ENCODE measurements around the gene SLC46A3.
"Not testable (repeated sequence)": the region's sequence is repeated elsewhere in the genome, so short reads cannot be mapped to it uniquely, and the experiment has no call there.

SLC46A3 gene

GRCh38 chr13:28718543-28719226 lies at the start of gene SLC46A3:
TSS of gene SLC46A3 (minus strand) at chr13:28718970. CDS start at chr13:28717998, 972 bp downstream.
- DNase-seq, result peak; percentile 83 to 94

GRCh38 chr13:28763887-28764286 lies 45.1 kb upstream of the SLC46A3 start:
- no peak for DNase-seq

GRCh38 chr13:28761586-28761985 lies 42.8 kb upstream of the SLC46A3 start:
- no peak for DNase-seq

- DNase-seq, result no peak
Observed at GRCh38 chr13:28755546-28755870, 36.7 kb upstream of the SLC46A3 start.

GRCh38 chr13:28754698-28755545 lies 36.2 kb upstream of the SLC46A3 start:
- DNase-seq, result no peak

GRCh38 chr13:28753946-28754345 lies 35.2 kb upstream of the SLC46A3 start:
- no peak for DNase-seq

GRCh38 chr13:28753208-28753892 lies 34.6 kb upstream of the SLC46A3 start:
- no peak for DNase-seq

GRCh38 chr13:28751175-28751960 lies 32.6 kb upstream of the SLC46A3 start:
- no peak for DNase-seq

GRCh38 chr13:28750187-28751045 lies 31.6 kb upstream of the SLC46A3 start:
- no peak for DNase-seq

GRCh38 chr13:28747851-28748250 lies 29.1 kb upstream of the SLC46A3 start:
- no peak for DNase-seq

GRCh38 chr13:28746287-28746612 lies 27.5 kb upstream of the SLC46A3 start:
- no peak for DNase-seq

GRCh38 chr13:28744656-28745055 lies 25.9 kb upstream of the SLC46A3 start:
- DNase-seq, result no peak

GRCh38 chr13:28744091-28744536 lies 25.3 kb upstream of the SLC46A3 start:
- no peak for DNase-seq

GRCh38 chr13:28743499-28744083 lies 24.8 kb upstream of the SLC46A3 start:
- DNase-seq, result no peak

GRCh38 chr13:28743020-28743419 lies 24.2 kb upstream of the SLC46A3 start:
- no peak for DNase-seq

- DNase-seq, result not testable (repeated sequence)
Observed at GRCh38 chr13:28742445-28742844, 23.7 kb upstream of the SLC46A3 start.

GRCh38 chr13:28741084-28741491 lies 22.3 kb upstream of the SLC46A3 start:
- DNase-seq, result no peak

- DNase-seq, result no peak
Observed at GRCh38 chr13:28739376-28739775, 20.6 kb upstream of the SLC46A3 start.

GRCh38 chr13:28735481-28736029 lies 16.8 kb upstream of the SLC46A3 start:
- DNase-seq, result no peak

GRCh38 chr13:28734906-28735305 lies 16.1 kb upstream of the SLC46A3 start:
- no peak for DNase-seq

- DNase-seq, result no peak
Observed at GRCh38 chr13:28730762-28731161, 12.0 kb upstream of the SLC46A3 start.
